ENCODE measurements around the gene PPFIA4.
A peak's percentile ranks its signal among the peaks of the same experiment; 100 is the strongest.

PPFIA4 gene

DNA sequence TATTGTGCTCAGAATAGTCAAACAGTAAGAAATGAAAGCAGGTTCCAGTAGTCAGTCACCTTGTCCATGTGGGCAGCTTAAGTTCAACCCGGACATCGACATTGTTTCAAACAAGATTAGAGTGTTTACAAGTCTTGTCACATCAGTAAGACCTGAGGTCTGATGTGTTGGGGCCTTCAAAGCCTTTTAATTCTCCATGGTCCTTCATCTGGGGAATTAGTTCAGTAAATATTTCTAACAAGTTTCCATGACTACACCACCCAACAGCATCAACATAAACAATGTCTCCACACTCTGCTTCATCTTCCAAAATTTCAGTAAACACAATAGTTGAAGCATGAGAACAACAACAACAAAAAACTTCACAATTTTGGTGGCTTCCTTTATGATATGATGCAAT lies 86.2 kb downstream of the PPFIA4 start:
- Histone ChIP-seq H3K9me3 (ENCODE audit: insufficient read depth, low read depth, low read length) (no peaks in the 10 kb centered on the region), H3K4me1 (ENCODE audit: insufficient read depth, low read length) (no peaks in the 10 kb centered on the region), H3K9ac (ENCODE audit: low read depth, low read length) (no peak overlapping the region), H3K36me3 (ENCODE audit: insufficient read depth, low read length) (no peaks in the 10 kb centered on the region), H3K27ac (ENCODE audit: low read depth, low read length) (no peak overlapping the region), H3K4me3 (ENCODE audit: low read length) (no peak overlapping the region), H3K27me3 (ENCODE audit: insufficient read depth, low read length) (peaks cover 10% of the 10 kb centered on the region)
- WGBS: 87% methylated on average over 2 of the region's 2 CpGs

- Histone ChIP-seq H3K9ac (ENCODE audit: low read depth, low read length) (no peak overlapping the region), H3K4me1 (ENCODE audit: insufficient read depth, low read length) (no peaks in the 10 kb centered on the region), H3K27me3 (ENCODE audit: insufficient read depth, low read length) (peaks cover 10% of the 10 kb centered on the region; the same call in 1 of the 2 replicates), H3K27ac (ENCODE audit: low read depth, low read length) (no peak overlapping the region), H3K9me3 (ENCODE audit: insufficient read depth, low read depth, low read length) (no peaks in the 10 kb centered on the region), H3K36me3 (ENCODE audit: insufficient read depth, low read length) (no peaks in the 10 kb centered on the region), H3K4me3 (ENCODE audit: low read length) (no peak overlapping the region)
- 91% methylated on average over 4 of the region's 4 CpGs for WGBS
Measured at GRCh38 chr1:203113308-203113707, 87.0 kb downstream of the PPFIA4 start.

DNA sequence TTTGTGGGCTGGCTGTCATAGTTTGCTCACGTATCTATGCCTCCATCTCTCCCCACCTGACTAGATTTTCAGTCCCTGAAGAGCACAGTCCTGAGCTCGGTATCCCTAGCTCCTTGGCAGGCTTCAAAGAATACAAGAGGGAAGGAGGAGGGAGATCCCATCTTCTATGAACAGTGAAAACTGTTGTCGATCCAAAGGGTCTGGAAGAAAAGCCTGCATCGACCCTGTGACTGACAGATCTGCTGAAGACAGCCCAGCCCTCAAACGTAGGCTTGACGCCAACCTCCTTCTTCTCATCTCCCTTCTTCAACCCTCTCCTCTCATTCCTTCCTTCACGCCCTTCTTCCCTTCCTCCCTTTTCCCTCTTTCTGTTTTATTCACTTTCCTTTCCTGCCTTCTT lies 87.9 kb downstream of the PPFIA4 start:
- Histone ChIP-seq H3K4me3 (ENCODE audit: low read length) (no peak overlapping the region), H3K9me3 (ENCODE audit: insufficient read depth, low read depth, low read length) (no peaks in the 10 kb centered on the region), H3K9ac (ENCODE audit: low read depth, low read length) (no peak overlapping the region), H3K4me1 (ENCODE audit: insufficient read depth, low read length) (no peaks in the 10 kb centered on the region), H3K27ac (ENCODE audit: low read depth, low read length) (no peak overlapping the region), H3K36me3 (ENCODE audit: insufficient read depth, low read length) (no peaks in the 10 kb centered on the region), H3K27me3 (ENCODE audit: insufficient read depth, low read length) (peaks cover 10% of the 10 kb centered on the region; the same call in 1 of the 2 replicates)
- 78% methylated on average over 7 of the region's 7 CpGs for WGBS

DNA sequence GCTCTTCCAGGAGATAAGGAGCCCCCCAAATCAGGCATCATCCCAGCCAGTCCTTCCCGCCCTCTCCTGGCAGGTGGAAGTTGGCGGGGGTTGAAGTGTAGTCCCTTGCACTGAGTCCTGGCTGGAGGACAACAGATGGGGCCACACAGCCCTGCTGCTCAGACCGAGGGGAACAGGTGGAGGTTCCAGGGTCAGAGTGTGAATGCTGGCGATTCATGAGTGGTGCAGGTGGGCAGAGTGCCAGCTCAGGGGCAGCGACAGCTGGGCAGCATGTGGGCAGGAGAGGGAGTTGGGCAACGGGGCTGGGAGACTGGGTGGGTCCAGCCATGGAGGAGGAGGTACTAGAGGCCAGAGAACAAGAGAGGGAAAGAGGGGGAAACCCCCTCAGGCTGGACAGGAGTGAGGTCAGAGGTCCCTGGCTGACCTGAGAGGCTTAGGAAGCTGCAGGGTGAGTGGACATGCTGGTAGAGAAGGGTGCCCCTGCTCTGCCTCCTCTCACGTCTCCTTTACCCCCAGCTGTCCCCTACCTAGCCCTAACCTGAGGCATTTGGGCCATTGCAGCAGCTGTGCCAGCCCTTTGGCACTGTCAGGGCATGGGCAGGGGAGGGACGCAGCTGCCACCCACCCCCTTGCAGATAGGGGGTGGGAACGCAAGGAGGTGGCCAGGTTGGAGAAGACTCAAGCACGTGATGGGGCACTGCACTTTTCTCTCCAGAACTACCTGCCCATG lies 90.0 kb downstream of the PPFIA4 start:
- Histone ChIP-seq H3K27me3 (ENCODE audit: insufficient read depth, low read length) (peaks cover 10% of the 10 kb centered on the region; the same call in 1 of the 2 replicates), H3K9ac (ENCODE audit: low read depth, low read length) (no peak overlapping the region), H3K36me3 (ENCODE audit: insufficient read depth, low read length) (no peaks in the 10 kb centered on the region), H3K4me3 (ENCODE audit: low read length) (no peak overlapping the region), H3K4me1 (ENCODE audit: insufficient read depth, low read length) (no peaks in the 10 kb centered on the region), H3K27ac (ENCODE audit: low read depth, low read length) (no peak overlapping the region), H3K9me3 (ENCODE audit: insufficient read depth, low read depth, low read length) (no peaks in the 10 kb centered on the region)
- WGBS: 83% methylated on average over 9 of the region's 10 CpGs

GRCh38 chr1:203117611-203118575 lies 91.6 kb downstream of the PPFIA4 start:
- peaks cover 10% of the 10 kb centered on the region; the same call in 1 of the 2 replicates for H3K27me3 ChIP-seq (ENCODE audit: insufficient read depth, low read length)
- H3K27ac ChIP-seq (ENCODE audit: low read depth, low read length): no peak overlapping the region
- 36% methylated on average over 33 of the region's 35 CpGs for WGBS
- H3K36me3 ChIP-seq (ENCODE audit: insufficient read depth, low read length): no peaks in the 10 kb centered on the region
- H3K4me1 ChIP-seq (ENCODE audit: insufficient read depth, low read length): no peaks in the 10 kb centered on the region
- no peak overlapping the region for H3K9ac ChIP-seq (ENCODE audit: low read depth, low read length)
- peak overlapping the region; percentile 28 for H3K4me3 ChIP-seq (ENCODE audit: low read length)
- no peaks in the 10 kb centered on the region for H3K9me3 ChIP-seq (ENCODE audit: insufficient read depth, low read depth, low read length)

- no peaks in the 10 kb centered on the region for H3K9me3 ChIP-seq (ENCODE audit: insufficient read depth, low read depth, low read length)
- no peaks in the 10 kb centered on the region for H3K4me1 ChIP-seq (ENCODE audit: insufficient read depth, low read length)
- H3K36me3 ChIP-seq (ENCODE audit: insufficient read depth, low read length): no peaks in the 10 kb centered on the region
- no peak overlapping the region for H3K9ac ChIP-seq (ENCODE audit: low read depth, low read length)
- 84% methylated on average over 6 of the region's 7 CpGs for WGBS
- peaks cover 5% of the 10 kb centered on the region; the same call in 1 of the 2 replicates for H3K27me3 ChIP-seq (ENCODE audit: insufficient read depth, low read length)
- H3K4me3 ChIP-seq (ENCODE audit: low read length): no peak overlapping the region
- H3K27ac ChIP-seq (ENCODE audit: low read depth, low read length): no peak overlapping the region
Measured at GRCh38 chr1:203120325-203121153, 94.2 kb downstream of the PPFIA4 start.

DNA sequence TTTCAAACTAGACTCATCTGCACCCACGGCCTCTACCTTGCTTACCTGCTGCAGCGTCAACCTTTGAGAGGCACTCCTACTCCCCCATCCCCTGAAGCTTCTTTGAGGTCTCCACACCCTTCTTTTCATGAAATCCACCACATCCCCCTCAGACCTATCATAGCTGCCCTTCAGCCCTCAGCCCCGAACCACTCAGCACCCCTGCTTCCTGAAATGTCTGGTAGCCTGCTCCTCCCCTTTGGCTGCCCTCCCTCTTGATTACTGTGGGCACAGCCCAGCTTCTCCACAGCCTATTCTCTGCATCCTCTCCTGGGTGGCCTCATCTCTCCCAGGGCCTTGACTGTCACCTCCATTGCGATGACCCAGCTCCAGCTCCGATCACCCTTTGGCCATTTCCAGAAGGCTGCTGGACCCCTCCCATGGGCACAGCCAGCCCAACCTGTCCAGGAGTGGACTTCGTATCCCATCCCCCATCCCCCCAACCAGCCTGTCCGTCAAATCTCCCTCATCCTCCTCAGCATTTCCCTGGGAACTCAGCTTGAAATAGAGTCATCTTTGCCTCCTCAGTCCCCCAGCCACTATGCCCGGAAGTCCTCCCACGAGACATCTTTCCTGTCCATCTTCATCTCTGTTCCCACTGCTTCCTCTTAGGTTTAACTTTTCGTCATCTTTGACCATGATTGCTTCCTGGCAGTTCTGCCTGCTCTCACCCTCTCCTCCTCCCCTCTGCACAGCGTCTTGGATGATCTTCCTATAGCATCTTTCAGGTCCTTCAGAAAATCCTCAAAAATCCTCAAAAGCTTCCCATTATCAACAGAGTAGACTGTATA lies 95.1 kb downstream of the PPFIA4 start:
- peaks cover 5% of the 10 kb centered on the region; the same call in 1 of the 2 replicates for H3K27me3 ChIP-seq (ENCODE audit: insufficient read depth, low read length)

DNA sequence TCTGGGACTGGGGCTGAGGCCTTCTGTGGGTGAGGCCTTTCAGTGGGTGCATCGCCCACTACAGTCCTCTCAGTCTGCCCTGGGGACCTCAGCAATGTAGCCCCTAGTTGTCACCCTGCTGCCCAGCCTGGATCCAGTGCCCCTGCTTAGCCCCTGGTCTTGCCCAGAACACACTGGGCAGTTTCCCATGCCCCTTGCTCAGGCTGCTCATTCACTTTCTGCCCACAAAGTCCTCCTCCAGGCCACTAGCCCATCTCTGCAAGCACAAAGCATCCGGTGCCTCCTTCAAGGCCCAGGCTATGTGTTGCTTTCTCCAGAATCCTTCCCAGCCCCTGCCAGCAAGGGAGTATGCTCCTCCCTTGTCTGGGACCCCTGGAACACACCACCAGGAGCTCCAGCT lies 95.9 kb downstream of the PPFIA4 start:
- peaks cover 13% of the 10 kb centered on the region for H3K4me1 ChIP-seq (ENCODE audit: insufficient read depth, low read length)

More for the DNA sequence above, 95.1 kb downstream of the PPFIA4 start:
- H3K4me1 ChIP-seq (ENCODE audit: insufficient read depth, low read length): peaks cover 5% of the 10 kb centered on the region
- no peaks in the 10 kb centered on the region for H3K36me3 ChIP-seq (ENCODE audit: insufficient read depth, low read length)
- H3K27ac ChIP-seq (ENCODE audit: low read depth, low read length): no peak overlapping the region
- 86% methylated on average over 11 of the region's 11 CpGs for WGBS
- H3K9me3 ChIP-seq (ENCODE audit: insufficient read depth, low read depth, low read length): no peaks in the 10 kb centered on the region
- H3K4me3 ChIP-seq (ENCODE audit: low read length): no peak overlapping the region
- no peak overlapping the region for H3K9ac ChIP-seq (ENCODE audit: low read depth, low read length)

GRCh38 chr1:203124011-203124410 lies 97.7 kb downstream of the PPFIA4 start:
- H3K9ac ChIP-seq (ENCODE audit: low read depth, low read length): no peak overlapping the region

More for the DNA sequence above, 95.9 kb downstream of the PPFIA4 start:
- peaks cover 12% of the 10 kb centered on the region for H3K27me3 ChIP-seq (ENCODE audit: insufficient read depth, low read length)
- no peak overlapping the region for H3K27ac ChIP-seq (ENCODE audit: low read depth, low read length)
- 87% methylated on average over 2 of the region's 2 CpGs for WGBS
- H3K4me3 ChIP-seq (ENCODE audit: low read length): no peak overlapping the region
- H3K9me3 ChIP-seq (ENCODE audit: insufficient read depth, low read depth, low read length): no peaks in the 10 kb centered on the region
- no peak overlapping the region for H3K9ac ChIP-seq (ENCODE audit: low read depth, low read length)
- no peaks in the 10 kb centered on the region for H3K36me3 ChIP-seq (ENCODE audit: insufficient read depth, low read length)

More at GRCh38 chr1:203124011-203124410, 97.7 kb downstream of the PPFIA4 start:
- H3K4me1 ChIP-seq (ENCODE audit: insufficient read depth, low read length): peaks cover 18% of the 10 kb centered on the region
- H3K27ac ChIP-seq (ENCODE audit: low read depth, low read length): no peak overlapping the region
- H3K36me3 ChIP-seq (ENCODE audit: insufficient read depth, low read length): no peaks in the 10 kb centered on the region
- H3K4me3 ChIP-seq (ENCODE audit: low read length): no peak overlapping the region
- WGBS: 84% methylated on average over 5 of the region's 5 CpGs
- no peaks in the 10 kb centered on the region for H3K9me3 ChIP-seq (ENCODE audit: insufficient read depth, low read depth, low read length)
- peaks cover 26% of the 10 kb centered on the region for H3K27me3 ChIP-seq (ENCODE audit: insufficient read depth, low read length)

All from HUES64 (cell line).